ENCODE measurements around the gene RHOB.
"Not testable (repeated sequence)": the region's sequence is repeated elsewhere in the genome, so short reads cannot be mapped to it uniquely, and the experiment has no call there.

Gene RHOB

DNA sequence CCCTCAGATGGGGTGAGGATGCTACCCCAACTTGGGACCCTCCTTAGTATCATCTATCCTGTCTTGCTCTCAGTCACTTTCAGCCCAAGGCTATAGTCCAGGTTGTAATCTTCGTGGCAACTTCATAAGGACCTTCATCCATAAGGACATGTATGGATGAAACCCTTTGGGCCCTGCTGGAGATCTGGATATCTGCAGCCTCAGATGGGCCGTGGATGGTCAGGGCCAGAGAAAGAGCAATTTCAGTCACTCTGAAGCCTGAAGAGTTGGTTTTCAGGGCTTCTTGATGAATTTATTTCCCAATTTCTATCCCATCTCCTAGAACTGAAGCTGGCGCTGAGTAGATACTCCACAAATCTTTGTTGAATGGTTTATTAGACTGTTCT lies 28.7 kb downstream of the RHOB start:
- no peak for DNase-seq (ENCODE audit: low spot score)

- DNase-seq (ENCODE audit: low spot score) = no peak
Measured at GRCh38 chr2:20476481-20476880, 29.6 kb downstream of the RHOB start.

DNA sequence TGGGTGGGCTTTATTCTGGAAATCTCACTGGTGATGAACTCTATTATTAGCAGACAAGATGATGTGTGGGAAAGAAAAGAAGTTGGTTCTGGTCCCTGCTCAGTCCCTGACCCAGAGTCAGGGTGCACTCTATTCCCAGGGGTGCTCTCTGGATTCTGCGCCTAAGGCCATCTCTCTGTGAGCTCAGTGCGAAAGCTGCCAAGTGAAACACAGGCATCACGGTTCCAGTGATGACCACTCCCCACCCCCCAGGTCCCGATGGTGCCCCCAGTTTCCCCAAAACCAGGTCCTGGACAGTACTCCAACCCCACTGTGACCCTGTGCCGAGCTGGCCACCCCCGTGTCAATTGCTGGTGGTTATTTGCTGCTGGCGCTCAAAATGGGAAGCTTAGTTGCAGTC lies 30.1 kb downstream of the RHOB start:
- DNase-seq (ENCODE audit: low spot score) = no peak

- no peak for DNase-seq (ENCODE audit: low spot score)
Measured at GRCh38 chr2:20478961-20479360, 32.1 kb downstream of the RHOB start.

DNA sequence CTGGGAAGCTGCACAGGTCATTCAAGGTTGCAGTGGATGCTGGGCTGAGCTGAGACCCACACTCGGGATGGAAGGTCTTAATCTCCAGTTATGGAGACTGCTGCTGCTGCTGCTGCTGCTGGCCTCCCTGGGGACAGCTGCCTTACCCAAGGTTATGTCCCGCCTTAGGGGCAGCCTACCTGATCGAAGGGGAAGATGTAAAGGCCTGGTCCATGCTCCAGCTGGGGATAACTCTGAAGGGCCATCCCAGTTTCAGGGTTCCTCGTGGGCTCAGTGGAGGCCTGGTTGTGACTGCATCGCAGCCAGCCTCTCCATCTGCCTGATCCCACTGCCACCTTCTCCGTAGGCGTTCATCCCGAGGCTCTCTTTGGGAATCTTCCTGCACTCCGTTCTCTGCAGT lies 33.0 kb downstream of the RHOB start:
- DNase-seq (ENCODE audit: low spot score) = no peak

DNA sequence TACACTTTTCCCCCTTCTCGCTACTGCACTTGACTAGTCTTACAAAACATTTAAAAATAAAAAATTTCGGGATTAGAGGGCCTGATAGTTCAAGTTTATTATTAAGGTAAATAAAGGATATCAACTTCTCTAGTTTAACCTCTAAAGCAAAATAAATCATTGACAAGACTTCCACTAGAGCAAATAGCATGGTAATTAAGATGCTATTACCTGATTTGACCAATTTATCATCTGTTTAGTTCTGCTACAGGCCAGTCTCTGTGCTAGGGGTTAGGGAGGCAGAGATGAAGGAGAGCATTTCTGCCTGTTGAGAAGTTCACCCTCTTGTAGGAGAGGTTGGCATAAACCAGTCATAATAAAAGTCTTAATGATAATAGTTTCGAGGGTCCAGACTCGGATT lies 34.0 kb downstream of the RHOB start:
- DNase-seq (ENCODE audit: low spot score) = no peak

DNA sequence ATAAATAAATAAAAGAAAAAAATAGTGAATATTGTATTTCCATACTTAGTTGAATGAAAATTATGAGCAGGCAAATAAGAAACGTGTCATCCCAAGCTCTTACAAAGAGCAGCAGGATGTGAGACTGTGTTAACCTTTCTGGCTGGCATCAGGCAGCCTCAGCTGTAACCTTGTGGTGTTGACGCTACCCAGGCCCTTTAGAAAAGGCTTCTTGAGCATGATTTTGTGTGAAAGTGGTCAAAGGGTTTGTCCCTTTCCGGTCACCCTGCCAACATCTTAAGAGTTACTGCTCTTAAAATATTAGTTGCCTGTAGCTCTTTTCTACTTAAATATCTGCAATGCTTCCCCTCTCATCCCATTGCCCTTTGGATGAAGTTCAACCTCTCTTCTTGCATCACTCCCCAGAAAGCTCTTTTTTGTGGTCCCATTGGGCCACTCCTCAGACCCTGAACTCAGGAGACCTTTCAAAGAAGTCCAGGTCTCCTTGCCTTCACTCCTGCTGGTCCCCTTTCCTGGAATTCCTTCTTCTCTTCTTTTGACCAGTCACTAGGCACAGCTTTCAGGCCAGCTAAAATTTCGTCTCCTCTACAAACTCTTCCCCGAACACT lies 35.0 kb downstream of the RHOB start:
- no peak for DNase-seq (ENCODE audit: low spot score)

DNA sequence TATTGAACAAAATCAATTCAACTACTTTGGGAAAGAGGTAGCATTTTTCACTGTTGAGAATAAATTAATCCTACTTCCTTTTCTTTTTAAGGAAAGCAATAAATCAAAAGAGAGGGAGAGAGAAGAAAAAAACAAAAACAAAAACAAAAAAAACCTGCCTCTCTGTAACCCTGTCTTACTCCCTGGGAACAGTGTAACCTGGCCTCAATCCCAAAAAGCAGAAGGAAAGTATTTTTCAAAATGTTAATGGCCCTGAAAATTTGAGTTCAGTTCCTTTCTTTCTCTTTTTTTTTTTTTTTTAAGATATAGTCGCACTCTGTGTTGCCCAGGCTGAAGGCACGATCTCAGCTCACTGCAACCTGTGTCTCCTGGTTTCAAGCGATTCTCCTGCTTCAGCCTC lies 35.9 kb downstream of the RHOB start:
- no peak for DNase-seq (ENCODE audit: low spot score)

GRCh38 chr2:20483194-20483895 lies 36.5 kb downstream of the RHOB start:
- DNase-seq (ENCODE audit: low spot score) = no peak

GRCh38 chr2:20484034-20484617 lies 37.3 kb downstream of the RHOB start:
- no peak for DNase-seq (ENCODE audit: low spot score)

DNA sequence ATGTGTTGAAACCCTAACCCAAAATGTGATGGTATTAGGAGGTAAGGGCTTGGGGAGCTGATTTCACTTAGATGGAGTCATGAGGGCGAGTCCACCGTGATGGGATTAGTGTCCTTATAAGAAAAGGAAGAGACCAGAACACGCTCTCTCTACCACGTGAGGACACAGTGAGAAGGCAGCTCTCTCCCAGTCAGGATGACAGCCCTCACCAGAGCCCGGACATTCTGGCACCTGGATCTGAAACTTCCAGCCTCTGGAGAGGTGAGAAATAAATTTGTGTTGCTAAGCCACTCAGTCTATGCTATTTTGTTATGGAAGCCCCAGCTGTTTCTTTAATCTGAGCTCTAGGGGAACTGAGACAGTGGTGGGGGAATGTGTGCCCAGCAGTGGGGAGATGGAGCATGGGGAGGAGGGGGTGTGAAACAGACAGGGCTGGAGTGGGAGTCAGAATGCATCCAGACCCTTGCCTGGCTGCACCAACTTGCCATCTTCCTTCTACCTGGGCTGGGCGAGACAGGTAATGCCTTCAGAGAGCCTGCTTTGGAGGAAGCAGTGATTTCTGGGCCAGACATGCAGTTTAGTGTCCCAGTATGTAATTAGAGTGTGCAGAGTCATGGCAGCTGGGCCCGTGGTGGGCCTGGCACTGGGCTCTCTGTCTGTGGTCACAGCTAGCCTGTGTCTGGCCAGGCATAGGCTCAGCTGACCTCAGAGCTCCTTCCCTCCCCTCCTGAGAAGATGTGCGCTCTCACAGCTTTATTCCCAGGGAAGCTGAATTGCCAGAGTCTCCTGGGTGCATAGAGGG lies 38.1 kb downstream of the RHOB start:
- no peak for DNase-seq (ENCODE audit: low spot score)

GRCh38 chr2:20485612-20486388 lies 38.9 kb downstream of the RHOB start:
- DNase-seq (ENCODE audit: low spot score) = no peak

DNA sequence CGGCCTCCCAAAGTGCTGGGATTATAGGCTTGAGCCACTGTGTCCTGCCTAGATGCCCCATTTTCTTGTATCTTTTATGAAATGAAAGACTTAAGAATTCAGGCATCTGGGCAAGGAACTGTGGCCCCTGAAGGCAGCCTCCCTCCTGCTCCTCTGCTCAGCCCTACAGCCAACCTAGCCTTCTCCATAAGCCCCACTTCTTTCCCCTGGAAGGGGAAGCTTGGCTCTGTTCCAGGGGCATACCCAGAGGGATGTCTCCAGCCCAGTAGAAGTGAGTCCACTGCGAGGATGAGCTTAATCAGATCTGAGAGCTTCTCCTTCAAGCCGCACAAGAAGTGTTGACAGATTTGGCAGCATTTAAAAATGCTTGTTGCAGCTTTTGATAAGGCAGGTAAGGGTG lies 39.7 kb downstream of the RHOB start:
- no peak for DNase-seq (ENCODE audit: low spot score)

DNA sequence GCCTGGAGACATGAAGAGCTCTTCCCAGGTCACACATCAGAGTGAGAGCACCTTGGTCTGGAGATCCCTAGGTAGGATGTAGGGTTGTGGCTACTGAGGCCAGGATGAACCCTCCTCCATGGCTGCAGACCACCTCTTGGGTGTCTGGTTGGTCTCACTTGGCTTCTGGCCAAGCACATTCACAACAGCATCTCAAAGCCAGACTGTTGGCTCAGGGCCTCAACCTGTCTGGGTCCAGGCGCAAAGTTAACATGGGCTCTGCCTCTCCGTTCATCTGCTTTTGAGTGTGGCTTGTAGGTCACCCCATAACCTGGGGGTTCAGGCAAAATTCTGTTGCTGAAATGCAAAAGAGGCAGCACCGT lies 40.1 kb downstream of the RHOB start:
- no peak for DNase-seq (ENCODE audit: low spot score)

DNA sequence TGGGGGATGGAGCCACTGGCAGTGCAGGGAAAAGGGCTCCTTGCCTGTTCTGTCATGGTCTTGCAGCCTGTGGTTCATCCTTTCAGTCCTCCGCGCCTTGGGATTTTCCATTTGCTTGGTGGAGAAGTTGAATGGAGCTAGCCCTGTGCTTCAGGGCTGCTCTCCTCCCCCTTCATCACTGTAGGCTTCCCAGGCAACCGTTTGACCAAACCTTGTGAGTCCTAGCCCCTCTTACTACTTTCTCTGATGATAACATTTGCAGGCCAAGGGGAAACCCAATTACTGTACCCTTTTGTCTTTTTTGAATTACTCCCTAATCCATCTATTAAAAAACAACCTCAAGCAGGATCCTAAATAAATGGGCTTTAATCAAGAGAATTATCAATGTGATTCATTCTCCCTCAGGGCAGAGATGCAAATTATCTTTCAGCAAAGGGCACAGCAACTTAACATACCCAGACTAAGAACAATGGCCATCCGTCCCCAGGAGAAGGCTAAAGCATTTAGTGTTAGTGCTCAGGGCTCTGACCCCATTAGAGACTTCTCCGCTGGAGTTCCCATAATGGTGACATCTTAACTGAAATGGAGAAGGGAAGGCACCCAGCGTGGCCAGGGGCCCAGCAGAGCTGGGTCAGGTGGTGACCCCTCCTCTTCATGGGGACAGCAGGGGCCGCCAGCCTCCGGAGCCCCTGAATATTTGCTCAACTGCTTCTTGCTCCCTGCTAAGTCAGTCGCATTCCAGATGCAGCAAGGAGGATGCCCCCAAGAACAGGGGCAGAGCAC lies 40.7 kb downstream of the RHOB start:
- DNase-seq (ENCODE audit: low spot score) = peak; percentile 87

GRCh38 chr2:20488201-20488641 lies 41.3 kb downstream of the RHOB start:
- DNase-seq (ENCODE audit: low spot score) = no peak

GRCh38 chr2:20488782-20489181 lies 41.9 kb downstream of the RHOB start:
- no peak for DNase-seq (ENCODE audit: low spot score)

DNA sequence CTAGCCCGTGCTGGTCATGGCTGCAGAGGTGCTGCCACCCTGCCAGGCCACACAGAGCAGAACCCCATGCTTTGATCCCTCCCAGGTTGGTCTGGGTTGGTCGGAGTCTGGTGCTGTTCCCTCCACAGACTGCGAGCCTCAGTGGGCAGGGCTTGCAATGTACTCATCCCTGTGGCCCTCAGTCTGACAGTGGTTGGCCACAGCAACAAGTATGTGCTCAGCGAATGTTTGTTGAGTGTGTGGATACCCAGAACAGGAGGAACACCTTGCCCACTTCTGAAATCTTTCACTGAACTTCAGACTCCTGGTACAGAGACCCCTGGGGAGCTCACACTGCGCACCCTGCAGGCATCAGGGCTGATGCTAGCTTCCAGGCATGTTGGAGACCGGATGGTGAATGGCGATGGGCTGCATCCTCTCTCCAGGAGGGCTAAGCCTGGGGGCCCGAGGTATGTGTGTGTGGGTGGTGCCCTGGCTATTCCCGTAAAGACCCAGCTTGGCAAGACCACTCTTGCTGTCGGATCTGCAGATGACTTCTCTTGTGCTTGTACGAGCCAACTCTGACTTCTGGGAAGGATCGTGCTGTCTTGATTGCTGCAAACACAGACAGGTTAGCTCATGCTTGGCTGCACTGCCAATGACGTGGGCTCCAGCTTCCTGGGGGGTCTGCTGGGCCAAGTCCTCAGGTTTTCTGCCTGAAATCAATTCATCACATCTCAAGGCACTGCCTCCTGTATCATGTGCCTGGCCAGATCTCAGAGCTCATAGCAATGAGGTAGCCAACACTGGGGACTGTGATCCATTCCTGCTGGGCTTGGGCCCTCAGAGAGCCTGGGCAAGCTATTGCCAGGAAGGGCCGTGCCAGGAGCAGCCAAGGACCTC lies 43.7 kb downstream of the RHOB start:
- no peak for DNase-seq (ENCODE audit: low spot score)

DNA sequence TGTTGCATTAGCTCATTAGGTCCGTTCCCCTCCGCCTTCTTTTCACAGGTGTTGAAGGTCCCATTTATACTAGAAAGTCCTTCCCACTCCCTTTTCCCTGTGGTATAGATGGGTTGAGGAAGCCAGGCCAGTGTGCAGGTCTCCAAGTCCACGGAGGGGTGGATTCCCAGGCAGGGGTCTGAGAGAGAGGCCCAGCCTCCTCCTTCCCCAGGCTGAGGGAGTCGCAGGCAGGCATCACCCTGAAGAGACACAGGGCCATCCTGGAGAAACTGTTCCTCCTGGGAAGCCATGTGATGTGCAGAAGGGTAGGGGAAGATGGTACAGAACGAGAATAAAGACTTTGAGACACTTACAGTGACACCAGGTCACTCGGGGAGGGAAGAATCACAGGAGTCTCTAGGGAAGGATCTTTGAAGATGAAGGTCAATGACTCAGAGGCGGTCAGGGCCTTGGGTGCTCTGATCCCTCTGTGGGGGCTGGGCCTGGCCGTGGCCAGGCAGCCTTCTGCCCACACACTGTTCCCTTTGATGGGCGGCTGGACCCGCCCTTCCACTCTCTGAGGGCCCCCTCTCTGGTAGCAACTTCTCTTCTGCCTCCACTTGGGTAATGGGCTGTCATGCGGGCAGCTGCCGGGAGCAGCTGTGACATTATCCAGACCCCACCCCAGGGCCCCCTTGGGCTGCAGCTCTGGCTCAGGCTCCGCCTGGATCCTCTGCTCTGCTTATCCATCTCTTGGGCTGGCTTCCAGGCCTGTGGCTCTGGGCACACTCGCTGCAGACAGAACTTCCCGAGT lies 45.1 kb downstream of the RHOB start:
- peak; percentile 79 for DNase-seq (ENCODE audit: low spot score)

DNA sequence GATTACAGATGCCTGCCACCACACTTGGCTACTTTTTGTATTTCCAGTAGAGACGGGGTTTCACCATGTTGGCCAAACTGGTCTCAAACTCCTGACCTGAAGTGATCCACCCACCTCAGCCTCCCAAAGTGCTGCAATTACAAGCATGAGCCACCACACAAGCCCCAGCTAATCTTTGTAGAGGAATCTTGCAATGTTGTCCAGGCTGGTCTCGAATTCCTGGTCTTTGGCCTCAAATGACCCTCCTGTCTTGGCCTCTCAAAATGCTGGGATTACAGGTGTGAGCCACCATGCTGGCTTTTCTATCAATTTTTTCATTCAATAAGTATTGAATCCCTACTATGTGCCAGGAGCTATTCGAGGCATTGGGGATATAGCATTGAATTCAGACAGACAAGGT lies 46.2 kb downstream of the RHOB start:
- DNase-seq (ENCODE audit: low spot score) = not testable (repeated sequence)

Measured in COLO829 (cell line).